B cell (primary cell): ENCODE data around the gene LIMK2.

ENCODE experiments used
- EZH2 ChIP-seq: IDR thresholded peaks from 2 replicates; pipeline ENCODE4 v1.6.1; 2012; ENCODE audit warnings: borderline replicate concordance, low read depth, mild to moderate bottlenecking, moderate library complexity, low read length; ENCODE audit not compliant: insufficient read depth, poor library complexity, severe bottlenecking
- TF ChIP-seq, protein P1 (sequence below): fragments of 200-600 bp; IDR thresholded peaks from one replicate; pipeline ENCODE4 v1.8.0; 2022; ENCODE audit warnings: antibody characterized with exemption, mild to moderate bottlenecking

DNA sequence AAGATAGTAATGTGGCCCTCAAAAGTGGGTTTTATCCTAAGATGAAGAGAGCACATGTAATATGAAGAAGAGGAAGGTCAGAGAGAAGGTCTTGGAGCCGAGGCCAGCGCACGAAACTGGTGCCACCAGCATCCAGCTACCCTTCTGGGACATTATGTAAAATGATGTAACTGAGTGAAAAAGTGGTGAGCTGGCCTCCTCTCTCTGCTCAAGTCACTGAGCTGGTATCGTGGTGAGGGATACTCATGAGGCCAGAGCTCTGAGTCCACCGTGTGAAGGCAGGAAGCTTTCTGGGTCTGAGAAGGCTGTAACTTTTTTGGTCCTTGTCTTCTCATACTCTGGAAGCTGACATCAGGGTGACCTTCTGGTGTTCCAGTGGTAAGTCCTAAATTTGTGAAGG, 27.0 kb upstream of the LIMK2 start:
- TF ChIP-seq, protein P1, sequence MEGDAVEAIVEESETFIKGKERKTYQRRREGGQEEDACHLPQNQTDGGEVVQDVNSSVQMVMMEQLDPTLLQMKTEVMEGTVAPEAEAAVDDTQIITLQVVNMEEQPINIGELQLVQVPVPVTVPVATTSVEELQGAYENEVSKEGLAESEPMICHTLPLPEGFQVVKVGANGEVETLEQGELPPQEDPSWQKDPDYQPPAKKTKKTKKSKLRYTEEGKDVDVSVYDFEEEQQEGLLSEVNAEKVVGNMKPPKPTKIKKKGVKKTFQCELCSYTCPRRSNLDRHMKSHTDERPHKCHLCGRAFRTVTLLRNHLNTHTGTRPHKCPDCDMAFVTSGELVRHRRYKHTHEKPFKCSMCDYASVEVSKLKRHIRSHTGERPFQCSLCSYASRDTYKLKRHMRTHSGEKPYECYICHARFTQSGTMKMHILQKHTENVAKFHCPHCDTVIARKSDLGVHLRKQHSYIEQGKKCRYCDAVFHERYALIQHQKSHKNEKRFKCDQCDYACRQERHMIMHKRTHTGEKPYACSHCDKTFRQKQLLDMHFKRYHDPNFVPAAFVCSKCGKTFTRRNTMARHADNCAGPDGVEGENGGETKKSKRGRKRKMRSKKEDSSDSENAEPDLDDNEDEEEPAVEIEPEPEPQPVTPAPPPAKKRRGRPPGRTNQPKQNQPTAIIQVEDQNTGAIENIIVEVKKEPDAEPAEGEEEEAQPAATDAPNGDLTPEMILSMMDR, result no peak
- no peak for TF ChIP-seq EZH2
